GM10847 (cell line): ENCODE data around the gene PPP3R1.

ENCODE experiments used
- POLR2A ChIP-seq: IDR thresholded peaks from 2 replicates; pipeline ENCODE4 v1.6.1; 2011; ENCODE audit not compliant: insufficient read length; ENCODE audit errors: extremely low read depth

PPP3R1 gene

GRCh38 chr2:68157002-68157401 lies 95.3 kb downstream of the PPP3R1 start:
- TF ChIP-seq POLR2A = no peak

GRCh38 chr2:68156419-68156818 lies 95.9 kb downstream of the PPP3R1 start:
- TF ChIP-seq POLR2A = no peak

GRCh38 chr2:68155618-68156017 lies 96.7 kb downstream of the PPP3R1 start:
- no peak for TF ChIP-seq POLR2A

DNA sequence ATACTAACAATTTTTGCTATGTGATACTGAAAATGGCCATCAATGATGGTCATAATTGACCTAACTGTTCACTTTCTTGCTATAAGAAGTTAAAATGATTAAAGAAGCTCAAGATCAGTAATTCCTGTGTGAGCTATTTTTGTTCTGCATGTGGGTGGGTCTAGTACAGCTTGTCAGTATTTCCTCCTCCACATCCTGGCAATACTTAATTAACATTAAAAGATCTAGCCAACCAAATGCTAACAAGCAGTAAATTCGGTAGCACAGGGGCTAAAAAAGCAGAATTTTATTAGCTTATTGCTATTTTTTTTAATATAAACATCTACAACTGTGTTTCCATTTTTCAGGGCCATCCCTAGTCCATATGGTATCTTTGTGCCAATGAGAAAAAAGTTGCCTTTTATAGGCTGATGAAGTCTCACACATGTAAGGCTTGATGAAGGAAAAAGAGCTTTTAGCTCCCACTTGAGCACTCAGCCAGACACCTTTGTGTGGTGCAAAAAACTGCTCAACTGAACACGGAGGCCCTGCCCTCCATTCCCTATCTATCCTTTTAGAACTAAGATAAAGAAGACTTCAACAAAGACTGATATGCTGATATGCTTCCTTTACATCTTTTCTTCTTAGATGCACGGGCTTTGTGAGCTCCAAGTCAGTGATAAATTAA lies 99.5 kb downstream of the PPP3R1 start:
- no peak for TF ChIP-seq POLR2A

GRCh38 chr2:68151037-68151436 lies 101.3 kb downstream of the PPP3R1 start:
- no peak for TF ChIP-seq POLR2A

DNA sequence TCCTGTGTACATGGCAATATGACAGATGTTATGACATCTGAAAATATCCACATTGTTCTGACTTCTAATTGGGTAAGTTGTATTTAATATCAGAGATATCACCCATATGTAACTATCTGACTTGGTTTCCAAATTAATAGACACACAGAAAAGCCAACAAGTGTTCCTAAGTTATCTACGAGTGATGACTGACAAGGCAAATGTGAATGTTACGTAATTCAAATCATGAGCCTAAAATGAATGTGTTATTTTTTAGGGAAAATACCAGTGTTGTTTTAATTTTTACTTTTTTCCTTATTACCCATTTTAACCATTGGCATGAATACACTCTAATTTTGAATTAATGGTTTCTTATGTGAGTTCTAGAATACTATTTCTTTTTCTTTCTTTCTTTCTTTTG lies 110.5 kb downstream of the PPP3R1 start:
- no peak for TF ChIP-seq POLR2A

DNA sequence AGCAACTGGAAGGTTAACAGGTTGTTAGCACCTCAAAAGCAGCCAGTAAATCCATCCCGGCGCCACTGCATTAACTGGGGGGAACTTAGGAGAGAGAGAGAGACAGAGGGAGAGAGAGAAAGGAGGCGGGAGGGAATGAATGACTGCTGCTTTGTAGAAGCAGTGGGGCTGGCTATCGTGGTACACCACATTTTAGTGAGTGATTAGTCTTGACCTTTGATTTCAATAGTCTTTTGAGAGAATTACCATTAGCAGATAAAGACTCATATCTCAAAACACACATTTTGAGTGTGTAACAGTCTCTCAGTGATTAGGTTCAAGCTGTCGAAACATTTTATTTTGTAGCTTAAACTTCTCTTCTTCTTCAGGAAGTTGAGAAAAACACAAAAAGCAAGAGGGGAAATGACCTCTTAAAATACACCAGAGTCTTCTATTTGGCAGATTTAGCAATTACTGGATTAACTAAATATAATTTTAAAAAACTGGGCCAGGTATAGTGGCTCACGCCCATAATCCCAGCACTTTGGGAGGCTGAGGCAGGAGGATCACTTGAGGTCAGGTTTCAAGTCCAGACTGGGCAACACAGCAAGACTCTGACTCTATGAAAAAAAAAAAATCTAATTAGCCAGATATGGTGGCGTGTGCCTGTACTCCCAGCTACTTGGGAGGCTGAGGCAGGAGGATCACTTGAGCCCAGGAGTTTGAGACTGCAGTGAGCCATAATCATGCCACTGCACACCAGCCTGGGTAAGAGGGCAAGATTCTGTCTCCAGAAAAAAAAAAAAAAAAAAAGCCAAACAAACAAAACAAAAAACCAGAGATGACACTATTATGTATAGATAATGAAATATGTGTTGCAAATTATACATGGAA lies 116.6 kb downstream of the PPP3R1 start:
- no peak for TF ChIP-seq POLR2A

DNA sequence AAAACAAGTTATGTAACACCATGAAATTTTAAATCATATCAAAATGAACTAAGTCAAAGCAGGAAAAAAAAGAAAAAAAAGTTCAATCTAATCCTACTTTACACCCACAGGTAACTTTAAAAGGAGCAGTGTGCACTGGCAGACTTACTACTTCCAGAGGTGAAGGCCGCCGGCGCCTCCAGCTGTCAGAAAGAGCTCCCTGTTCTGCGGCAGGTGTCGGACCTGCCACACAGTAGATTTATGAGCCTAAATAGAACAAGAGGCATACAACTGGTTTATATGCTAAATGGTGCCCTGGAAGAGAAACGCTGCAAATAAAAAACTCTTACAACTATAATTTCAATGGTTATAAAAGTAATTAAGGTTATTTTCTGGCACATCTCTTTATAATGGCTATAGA lies 117.8 kb downstream of the PPP3R1 start:
- TF ChIP-seq POLR2A = no peak

DNA sequence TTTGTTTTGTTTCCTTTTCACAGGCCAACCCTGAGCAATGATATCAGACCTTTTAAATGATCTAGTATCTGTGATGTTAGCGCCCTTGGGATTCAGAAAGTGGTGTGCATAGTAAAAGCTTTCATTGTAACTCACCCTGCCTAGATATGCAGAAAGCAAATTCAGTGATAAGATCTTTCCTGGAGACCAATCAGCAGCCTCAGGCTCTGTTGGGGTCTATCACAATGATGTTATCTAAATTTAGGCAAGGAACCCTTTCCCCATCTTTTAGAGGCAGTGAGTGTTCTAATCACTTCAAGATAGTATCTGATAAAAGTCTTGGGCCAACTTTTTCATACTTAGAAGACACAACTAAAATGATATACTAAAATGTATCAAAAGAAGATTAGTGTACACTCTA lies 118.2 kb downstream of the PPP3R1 start:
- no peak for TF ChIP-seq POLR2A
